HepG2 (cell line): ENCODE data around the gene SF3A2. TPM values are rescaled to one million over a fixed set of nuclear protein-coding genes. Genes with fewer than 3 reads are reported as not detected.

ENCODE experiments used
- ATAC-seq: fragments of 200-7000 bp; cut with Tn5 transposase; 3 replicates; pipeline ENCODE4 v1.9.1; 2020; ENCODE audit warnings: mild to moderate bottlenecking, moderate library complexity
- BruUV-seq: library from RNA; stranded (reverse); fragments of 400-500 nt; replicated peaks from 2 replicates; lab custom pipeline; 2021; lab: Mats Ljungman, UMichigan
- CTCF ChIA-PET: fragments of 300-600 bp; formaldehyde crosslinking; extraction: SDS; loops from one replicate; lab custom pipeline; 2021; ENCODE audit warnings: low total read pairs, inconsistent platforms, low intra/inter-chr PET ratio; lab: Yijun Ruan, JAX
- POLR2A ChIA-PET: fragments of 350-600 bp; sonication (Branson Sonifier 250); formaldehyde crosslinking; loops from one replicate; lab custom pipeline; 2020; ENCODE audit warnings: antibody characterized with exemption, inconsistent platforms; lab: Yijun Ruan, JAX
- DNase-seq: peaks from one replicate; pipeline ENCODE4 v3.0.0-alpha.2; 2015; ENCODE audit warnings: low spot score
- FAIRE-seq: peaks from 3 replicates; lab custom pipeline; 2011; peaks lifted over from hg19 to GRCh38; lab: Jason Lieb, UNC
- H2AFZ ChIP-seq: one replicate; pipeline ENCODE4 v1.6.1; 2011; ENCODE audit warnings: low read length, inconsistent platforms
- H3K27ac ChIP-seq: fragments of 300-600 bp; 3 replicates; pipeline ENCODE4 v1.8.0; 2011; ENCODE audit warnings: mixed run types, mild to moderate bottlenecking, mixed read lengths, low read length, inconsistent platforms; ENCODE audit not compliant: insufficient read depth; ENCODE audit errors: extremely low read length
- H3K27me3 ChIP-seq, 2 experiments: fragments of 200-600 bp in 1 of 2; 2 replicates in 1 of 2; 3 replicates in 1 of 2; pipeline versions ENCODE4 v1.6.0 to v1.8.0; 2011; ENCODE audit warnings: low read length in 2 of 2, mild to moderate bottlenecking in 2 of 2, moderate library complexity in 2 of 2, inconsistent platforms in 1 of 2; ENCODE audit not compliant: insufficient read depth in 2 of 2, control insufficient read depth in 1 of 2
- H3K36me3 ChIP-seq, 2 experiments: fragments of 200-600 bp in 1 of 2; replicated peaks in 1 of 2; 2 replicates in 1 of 2; 3 replicates in 1 of 2; pipeline versions ENCODE4 v1.5.1 to v1.8.0; 2011; ENCODE audit warnings: low read length in 2 of 2, inconsistent platforms in 1 of 2; ENCODE audit not compliant: insufficient read depth in 2 of 2, control insufficient read depth in 1 of 2
- H3K4me1 ChIP-seq: 2 replicates; pipeline ENCODE4 v1.5.1; 2012; ENCODE audit warnings: low read length, inconsistent platforms; ENCODE audit not compliant: insufficient read depth
- H3K4me2 ChIP-seq: 2 replicates; pipeline ENCODE4 v1.6.0; 2011; ENCODE audit warnings: low read depth, low read length, inconsistent platforms
- H3K4me3 ChIP-seq, 3 experiments: fragments of 200-600 bp in 1 of 3; sonication (generic), shearing (Covaris generic) in 1 of 3; replicated peaks in 1 of 3; 2 replicates each; pipeline ENCODE4 v1.5.1; 2011 to 2016; ENCODE audit warnings: low read length in 3 of 3, inconsistent platforms in 2 of 3, low read depth in 2 of 3, mild to moderate bottlenecking in 2 of 3, control low read depth in 1 of 3, mixed read lengths in 1 of 3; ENCODE audit not compliant: insufficient read depth in 1 of 3
- H3K79me2 ChIP-seq: one replicate; pipeline ENCODE4 v1.6.1; 2011; ENCODE audit warnings: low read length, inconsistent platforms; ENCODE audit not compliant: insufficient read depth
- H3K9ac ChIP-seq: 2 replicates; pipeline ENCODE4 v1.6.0; 2011; ENCODE audit warnings: mild to moderate bottlenecking, low read depth, low read length, inconsistent platforms; ENCODE audit not compliant: insufficient read depth
- H3K9me3 ChIP-seq: 2 replicates; pipeline ENCODE4 v1.5.1; 2012; ENCODE audit warnings: mild to moderate bottlenecking, low read length
- H4K20me1 ChIP-seq: 2 replicates; pipeline ENCODE4 v1.6.0; 2011; ENCODE audit warnings: inconsistent platforms, mild to moderate bottlenecking, low read length, moderate library complexity; ENCODE audit not compliant: insufficient read depth
- AGO1 ChIP-seq: fragments of 200-400 bp; formaldehyde crosslinking; IDR thresholded peaks from 2 replicates; pipeline ENCODE4 v1.6.1; 2017; ENCODE audit warnings: mild to moderate bottlenecking, low read depth, low read length, moderate library complexity; ENCODE audit not compliant: poor library complexity, severe bottlenecking
- AGO2 ChIP-seq: fragments of 200-400 bp; formaldehyde crosslinking; optimal IDR thresholded peaks from 2 replicates; pipeline ENCODE3; 2017; ENCODE audit warnings: mild to moderate bottlenecking, low read depth, low read length, moderate library complexity
- AKAP8 ChIP-seq: sonication (generic); formaldehyde crosslinking; IDR thresholded peaks from 2 replicates; pipeline ENCODE4 v1.5.1; 2020; ENCODE audit warnings: mild to moderate bottlenecking, missing genetic modification reagents
- ATF7-NPFF ChIP-seq: sonication (generic); formaldehyde crosslinking; IDR thresholded peaks from 2 replicates; pipeline ENCODE4 v1.8.1; 2023; ENCODE audit warnings: mild to moderate bottlenecking, low read depth, missing genetic modification reagents, moderate library complexity
- HOXA3 ChIP-seq: sonication (generic); formaldehyde crosslinking; IDR thresholded peaks from 2 replicates; pipeline ENCODE4 v1.5.0; 2020; ENCODE audit warnings: missing genetic modification reagents
- KDM6A ChIP-seq: IDR thresholded peaks from 2 replicates; pipeline ENCODE4 v1.6.1; 2016; ENCODE audit warnings: low read depth
- MBNL3 ChIP-seq: fragments of 250-450 bp; sonication (Bioruptor Pico); conservative IDR thresholded peaks from 2 replicates; pipeline ENCODE4 v1.8.0; 2022; ENCODE audit warnings: mild to moderate bottlenecking, inconsistent platforms
- MED1 ChIP-seq: sonication (generic); formaldehyde crosslinking; IDR thresholded peaks from 2 replicates; pipeline ENCODE4 v1.4.0; 2020; ENCODE audit warnings: missing genetic modification reagents
- NFIB ChIP-seq: sonication (generic); formaldehyde crosslinking; IDR thresholded peaks from 2 replicates; pipeline ENCODE4 v1.9.0; 2021; ENCODE audit warnings: missing genetic modification reagents, mild to moderate bottlenecking, borderline replicate concordance
- POLR2A ChIP-seq, 2 experiments: IDR thresholded peaks; 2 replicates each; pipeline ENCODE4 v1.6.1; 2011; ENCODE audit warnings: low read depth in 2 of 2, low read length in 2 of 2, mild to moderate bottlenecking in 1 of 2, moderate library complexity in 1 of 2; ENCODE audit not compliant: insufficient read depth in 1 of 2
- POLR2AphosphoS2 ChIP-seq: IDR thresholded peaks from 2 replicates; pipeline ENCODE4 v1.6.1; 2011; ENCODE audit warnings: low read depth, low read length, improper control_type of control experiment
- POLR2AphosphoS5 ChIP-seq: IDR thresholded peaks from 2 replicates; pipeline ENCODE4 v1.6.1; 2012; ENCODE audit warnings: low read depth, low read length
- POLR2G ChIP-seq: fragments of 200-400 bp; formaldehyde crosslinking; IDR thresholded peaks from 2 replicates; pipeline ENCODE4 v1.6.1; 2018; ENCODE audit warnings: mild to moderate bottlenecking, low read depth, low read length, moderate library complexity
- PRPF4 ChIP-seq: fragments of 200-400 bp; formaldehyde crosslinking; IDR thresholded peaks from 2 replicates; pipeline ENCODE4 v1.6.1; 2016; ENCODE audit warnings: low read length, low read depth; ENCODE audit not compliant: poor library complexity, severe bottlenecking
- SMARCC2 ChIP-seq: fragments of 450-650 bp; IDR thresholded peaks from 2 replicates; pipeline ENCODE4 v1.6.1; 2017; ENCODE audit warnings: antibody characterized with exemption, mild to moderate bottlenecking
- ZBTB38 ChIP-seq: sonication (generic); formaldehyde crosslinking; IDR thresholded peaks from 2 replicates; pipeline ENCODE4 v1.5.1; 2020; ENCODE audit warnings: mild to moderate bottlenecking, missing genetic modification reagents
- ZMYM2 ChIP-seq: sonication (generic); formaldehyde crosslinking; IDR thresholded peaks from 2 replicates; pipeline ENCODE4 v1.8.0; 2022; ENCODE audit warnings: mild to moderate bottlenecking, missing genetic modification reagents
- ZNF589 ChIP-seq: sonication (generic); formaldehyde crosslinking; conservative IDR thresholded peaks from 2 replicates; pipeline ENCODE4 v1.8.0; 2022; ENCODE audit warnings: mild to moderate bottlenecking, moderate library complexity, missing genetic modification reagents
- ZNF605 ChIP-seq: sonication (generic); formaldehyde crosslinking; IDR thresholded peaks from 2 replicates; pipeline ENCODE4 v1.8.0; 2022; ENCODE audit warnings: mild to moderate bottlenecking, missing genetic modification reagents
- ZNF607 ChIP-seq: sonication (generic); formaldehyde crosslinking; IDR thresholded peaks from 2 replicates; pipeline ENCODE4 v1.5.1; 2020; ENCODE audit warnings: missing genetic modification reagents, mild to moderate bottlenecking, borderline replicate concordance
- WGBS: methylation state at CpG from one replicate; pipeline ENCODE4 v1.1.6; 2017; ENCODE audit warnings: low lambda C conversion rate; 5-methylcytosine and 5-hydroxymethylcytosine counted together
- in situ Hi-C: cut with HindIII; loops from 2 replicates; pipeline ENCODE4 v1.10.0; 2017; ENCODE audit warnings: low pct_unique_long_range_greater_than_20kb; ENCODE audit not compliant: extremely low pct_ligation_motif_present
- intact Hi-C: fragments of 100-400 bp; cut with micrococcal nuclease; formaldehyde crosslinking; loops from one replicate; pipeline ENCODE4 v1.10.0; 2022; ENCODE audit not compliant: unreplicated experiment
- polyA plus RNA-seq, 8 experiments: library from polyadenylated mRNA; depleted of rRNA in 3 of 8; stranded (reverse) in 7 of 8; unstranded in 1 of 8; fragments of >200 nt; fragmentation: Illumina TruSeq in 4 of 8; extraction: Trizol in 4 of 8; gene quantifications; 2 replicates each; pipeline versions ENCODE4 v1.2.1 to v1.2.3, GENCODE V29; 2011 to 2016; ENCODE audit warnings: low read depth in 4 of 8, missing spikeins in 1 of 8, mixed read lengths in 1 of 8; ENCODE audit not compliant: insufficient read depth in 1 of 8
- total RNA-seq, 5 experiments: library from RNA; depleted of rRNA; stranded (reverse); fragments of >200 nt; fragmentation: Illumina TruSeq; extraction: Trizol; gene quantifications; 2 replicates each; pipeline ENCODE4 v1.2.3, GENCODE V29; 2016; ENCODE audit warnings: low read depth in 1 of 5
- TF ChIP-seq, protein P1 (sequence below): sonication (generic); formaldehyde crosslinking; IDR thresholded peaks from 2 replicates; pipeline ENCODE4 v1.4.0; 2020; ENCODE audit warnings: missing genetic modification reagents

SF3A2 gene
- total and polyA plus RNA-seq, 2 of the 13 experiments (the other 11 are each of a cell fraction or from before 2014, with no cell fraction given) = 8.6 to 8.8 TPM

DNA sequence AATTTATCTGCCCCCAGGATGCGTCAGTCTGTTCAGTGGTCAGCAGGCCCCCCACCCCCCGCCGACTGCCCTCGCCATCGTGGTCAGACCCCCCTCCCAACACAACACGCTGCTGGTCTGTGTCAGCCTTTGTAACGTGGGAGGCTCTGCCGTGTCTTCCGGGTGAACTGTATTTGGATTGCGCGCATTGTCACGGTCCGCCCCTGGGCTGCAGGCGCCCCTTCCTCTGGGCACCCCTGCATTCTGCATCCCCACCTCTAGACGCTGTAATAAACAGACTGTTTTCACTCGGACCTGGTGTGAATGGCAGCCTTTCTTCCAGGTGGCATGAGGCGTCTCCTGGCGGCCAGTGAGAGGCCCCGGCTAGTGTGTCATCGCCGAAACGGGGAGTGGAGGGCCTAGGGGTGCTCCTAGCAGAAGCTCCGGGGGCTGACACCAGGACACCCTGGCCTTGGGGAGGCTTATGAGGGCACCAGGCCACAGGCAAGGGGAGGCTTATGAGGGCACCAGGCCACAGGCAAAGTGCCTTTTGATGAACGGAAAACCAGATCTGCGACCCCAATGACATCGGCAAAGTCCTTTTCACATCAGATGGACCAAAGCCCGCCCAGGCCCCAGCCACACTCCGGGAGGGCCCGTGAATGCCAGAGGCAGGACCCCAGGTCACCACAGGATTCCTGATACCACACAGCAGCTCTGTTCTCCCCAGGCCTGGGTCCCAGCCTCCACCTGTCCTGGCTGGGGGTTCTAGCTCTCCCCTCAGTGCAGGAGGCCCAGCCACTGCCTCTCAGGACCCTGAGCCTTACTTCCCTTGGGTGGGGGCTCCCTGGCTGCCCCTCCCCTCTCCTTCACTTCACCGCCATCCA lies 4.1 kb upstream of the SF3A2 start:
- FAIRE-seq (no peak), ATAC-seq (no peak), DNase-seq (no peak)
- POLR2A ChIA-PET = interaction anchor here (0.9 to 1.1 kb wide), 4 partner anchors 17 to 77 kb away, joined by 3 to 4 read pairs (median 3); no protein-coding TSS in a partner anchor
- in situ Hi-C loops (loop anchor here (10.0 kb wide), 1 partner anchor 82 kb away; no protein-coding TSS in a partner anchor), intact Hi-C loops (loop anchor here (10.0 kb wide), 2 partner anchors 78 to 82 kb away; partner anchors contain the start of gene AP3D1)
- H3K4me2 ChIP-seq = no peak overlapping the region
- H3K4me1 ChIP-seq = peaks cover 35% of the 10 kb centered on the region
- peaks cover 23 to 31% of the 10 kb centered on the region in 2 experiments; a peak in 4 of 5 replicates for H3K36me3 ChIP-seq
- H3K9me3 ChIP-seq = no peaks in the 10 kb centered on the region
- no peak overlapping the region for H2AFZ ChIP-seq
- H3K9ac ChIP-seq = no peak overlapping the region
- H3K27me3 ChIP-seq = no peaks in the 10 kb centered on the region
- no TSS peak for BruUV-seq
- H4K20me1 ChIP-seq = peaks cover 12% of the 10 kb centered on the region; the same call in 1 of the 2 replicates
- WGBS = 94% methylated on average over 22 of the region's 30 CpGs
- peak overlapping the region; percentile 27 for H3K27ac ChIP-seq
- peaks cover 13% of the 10 kb centered on the region for H3K79me2 ChIP-seq
- CTCF ChIA-PET = no interaction called here
- H3K4me3 ChIP-seq = no peak overlapping the region
- TF ChIP-seq POLR2A (IDR thresholded peaks at IDR 0.05; ENCODE audit: insufficient read depth in 1 of 2, low read depth in 2 of 2, low read length in 2 of 2) (peak in 1 of 2 experiments; percentile 36; a peak in 3 of 4 replicates), ZMYM2 (no peak), POLR2G (peak; percentile 51; the same call in 1 of the 2 replicates), MBNL3 (CRISPR knock-in tag) (no peak), ZNF589 (CRISPR knock-in tag) (0 out of 2 replicates have a peak, but pooled peaks have one; percentile 13), SMARCC2 (no peak), AGO1 (peak; percentile 81), AGO2 (peak; percentile 95), AKAP8 (CRISPR knock-in tag) (0 out of 2 replicates have a peak, but pooled peaks have one; percentile 50), HOXA3 (CRISPR knock-in tag) (peak; percentile 34; the same call in 1 of the 2 replicates), ZNF607 (CRISPR knock-in tag) (0 out of 2 replicates have a peak, but pooled peaks have one; percentile 35), ATF7-NPFF (0 out of 2 replicates have a peak, but pooled peaks have one; percentile 42), NFIB (no peak), PRPF4 (peak; percentile 28), POLR2AphosphoS2 (0 out of 2 replicates have a peak, but pooled peaks have one; percentile 6), MED1 (peak; percentile 25; the same call in 1 of the 2 replicates), ZNF605 (0 out of 2 replicates have a peak, but pooled peaks have one; percentile 24), POLR2AphosphoS5 (peak; percentile 40; the same call in 1 of the 2 replicates), KDM6A (CRISPR knock-in tag) (no peak), ZBTB38 (peak; percentile 81)
- TF ChIP-seq, protein P1, sequence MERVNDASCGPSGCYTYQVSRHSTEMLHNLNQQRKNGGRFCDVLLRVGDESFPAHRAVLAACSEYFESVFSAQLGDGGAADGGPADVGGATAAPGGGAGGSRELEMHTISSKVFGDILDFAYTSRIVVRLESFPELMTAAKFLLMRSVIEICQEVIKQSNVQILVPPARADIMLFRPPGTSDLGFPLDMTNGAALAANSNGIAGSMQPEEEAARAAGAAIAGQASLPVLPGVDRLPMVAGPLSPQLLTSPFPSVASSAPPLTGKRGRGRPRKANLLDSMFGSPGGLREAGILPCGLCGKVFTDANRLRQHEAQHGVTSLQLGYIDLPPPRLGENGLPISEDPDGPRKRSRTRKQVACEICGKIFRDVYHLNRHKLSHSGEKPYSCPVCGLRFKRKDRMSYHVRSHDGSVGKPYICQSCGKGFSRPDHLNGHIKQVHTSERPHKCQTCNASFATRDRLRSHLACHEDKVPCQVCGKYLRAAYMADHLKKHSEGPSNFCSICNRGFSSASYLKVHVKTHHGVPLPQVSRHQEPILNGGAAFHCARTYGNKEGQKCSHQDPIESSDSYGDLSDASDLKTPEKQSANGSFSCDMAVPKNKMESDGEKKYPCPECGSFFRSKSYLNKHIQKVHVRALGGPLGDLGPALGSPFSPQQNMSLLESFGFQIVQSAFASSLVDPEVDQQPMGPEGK (CRISPR knock-in tag) = 0 out of 2 replicates have a peak, but pooled peaks have one; percentile 9
